B cell (primary cell): ENCODE results near the gene CECR2. TPM values are rescaled to one million over a fixed set of nuclear protein-coding genes. Genes with fewer than 3 reads are reported as not detected.

Experiments used
- ATAC-seq: fragments of 200-7000 bp; cut with Tn5 transposase; one replicate; pipeline ENCODE4 v1.10.0; 2021; ENCODE audit warnings: low read depth, mild to moderate bottlenecking, moderate number of reproducible peaks, moderate library complexity
- CTCF ChIA-PET: fragments of 350-600 bp; sonication (Branson Sonifier 250); formaldehyde crosslinking; loops from one replicate; lab custom pipeline; 2021; ENCODE audit warnings: antibody characterized with exemption, inconsistent platforms; lab: Charles Lee
- POLR2A ChIA-PET: fragments of 350-600 bp; sonication (Branson Sonifier 250); formaldehyde crosslinking; loops from one replicate; lab custom pipeline; 2021; ENCODE audit warnings: antibody characterized with exemption; lab: Charles Lee
- DNase-seq: peaks from one replicate; pipeline ENCODE4 v3.0.0; 2013
- H2AFZ ChIP-seq: 2 replicates; pipeline ENCODE4 v1.6.1; 2012; ENCODE audit warnings: mild to moderate bottlenecking, low read depth, low read length; ENCODE audit not compliant: insufficient read depth, poor library complexity, severe bottlenecking
- H3K27ac ChIP-seq, 2 donors: 1 replicate in 1 of 2; 2 replicates in 1 of 2; pipeline ENCODE4 v1.5.1; 2012 to 2013; ENCODE audit warnings: low read length in 2 of 2, mild to moderate bottlenecking in 2 of 2, moderate library complexity in 1 of 2
- H3K27me3 ChIP-seq, 4 experiments: fragments of 200-600 bp in 1 of 4; sonication (generic) in 1 of 4; replicated peaks in 1 of 4; 1 replicate in 2 of 4; 2 replicates in 2 of 4; pipeline versions ENCODE4 v1.6.1 to v1.7.0; 2013 to 2016; ENCODE audit warnings: low read length in 3 of 4, mild to moderate bottlenecking in 2 of 4, mixed read lengths in 1 of 4, moderate library complexity in 1 of 4; ENCODE audit not compliant: insufficient read depth in 4 of 4, control insufficient read depth in 3 of 4; ENCODE audit errors: control extremely low read depth in 1 of 4
- H3K36me3 ChIP-seq, 2 experiments: replicated peaks in 1 of 2; 1 replicate in 1 of 2; 2 replicates in 1 of 2; pipeline versions ENCODE4 v1.6.1 to v1.7.1; 2013; ENCODE audit warnings: low read length in 1 of 2; ENCODE audit not compliant: insufficient read depth in 2 of 2, control insufficient read depth in 1 of 2; ENCODE audit errors: control extremely low read depth in 1 of 2, extremely low read depth in 1 of 2
- H3K4me1 ChIP-seq, 2 donors: fragments of 200-600 bp in 1 of 2; sonication (generic) in 1 of 2; 1 replicate in 1 of 2; 2 replicates in 1 of 2; pipeline versions ENCODE4 v1.5.1 to v1.6.1; 2013 to 2017; ENCODE audit warnings: low read length in 2 of 2; ENCODE audit not compliant: control insufficient read depth in 2 of 2, insufficient read depth in 2 of 2
- H3K4me2 ChIP-seq: replicated peaks from 2 replicates; pipeline ENCODE3; 2012; ENCODE audit warnings: mild to moderate bottlenecking, low read depth, low read length; ENCODE audit not compliant: poor library complexity, severe bottlenecking
- H3K4me3 ChIP-seq, 5 experiments: fragments of 200-600 bp in 1 of 5; sonication (generic) in 1 of 5; 1 replicate in 3 of 5; 2 replicates in 2 of 5; pipeline versions ENCODE4 v1.5.1 to v1.7.0; 2011 to 2016; ENCODE audit warnings: low read length in 4 of 5, mild to moderate bottlenecking in 4 of 5, low read depth in 2 of 5, control low read depth in 1 of 5, moderate library complexity in 1 of 5; ENCODE audit not compliant: insufficient read depth in 1 of 5; ENCODE audit errors: control extremely low read depth in 1 of 5, extremely low read depth in 1 of 5
- H3K79me2 ChIP-seq: fragments of 200-600 bp; sonication (generic); one replicate; pipeline ENCODE4 v1.6.0; 2016; ENCODE audit warnings: low read length; ENCODE audit not compliant: control insufficient read depth, insufficient read depth
- H3K9ac ChIP-seq: fragments of 200-600 bp; sonication (generic); 2 replicates; pipeline ENCODE4 v1.6.1; 2017; ENCODE audit warnings: mild to moderate bottlenecking, low read length, moderate library complexity
- H3K9me3 ChIP-seq, 3 donors: one replicate each; pipeline versions ENCODE4 v1.6.1 to v1.7.1; 2013; ENCODE audit warnings: low read length in 2 of 3; ENCODE audit not compliant: control insufficient read depth in 2 of 3, insufficient read depth in 1 of 3; ENCODE audit errors: control extremely low read depth in 1 of 3
- H4K20me1 ChIP-seq: 2 replicates; pipeline ENCODE4 v1.6.0; 2012; ENCODE audit warnings: mild to moderate bottlenecking, low read length; ENCODE audit not compliant: insufficient read depth, control insufficient read depth, poor library complexity, severe bottlenecking
- H3K27ac Mint-ChIP-seq: one replicate; pipeline ENCODE4 v1.8.0; 2021; ENCODE audit warnings: mixed read lengths
- H3K27me3 Mint-ChIP-seq: one replicate; pipeline ENCODE4 v1.8.0; 2021; ENCODE audit warnings: mixed read lengths
- H3K4me1 Mint-ChIP-seq: one replicate; pipeline ENCODE4 v1.8.0; 2021; ENCODE audit warnings: mixed read lengths
- H3K4me3 Mint-ChIP-seq: one replicate; pipeline ENCODE4 v1.8.0; 2021; ENCODE audit warnings: mixed read lengths
- H3K9me3 Mint-ChIP-seq: one replicate; pipeline ENCODE4 v1.8.0; 2022; ENCODE audit warnings: mixed read lengths; ENCODE audit not compliant: insufficient read depth
- CTCF ChIP-seq: fragments of 200-600 bp; IDR thresholded peaks from one replicate; pipeline ENCODE4 v1.8.0; 2022; ENCODE audit warnings: antibody characterized with exemption, mild to moderate bottlenecking
- EZH2 ChIP-seq: IDR thresholded peaks from 2 replicates; pipeline ENCODE4 v1.6.1; 2012; ENCODE audit warnings: borderline replicate concordance, low read depth, mild to moderate bottlenecking, moderate library complexity, low read length; ENCODE audit not compliant: insufficient read depth, poor library complexity, severe bottlenecking
- WGBS: methylation state at CpG from one replicate; pipeline ENCODE4 v1.1.5; 2013; ENCODE audit warnings: missing lambda C conversion rate; ENCODE audit not compliant: insufficient coverage; 5-methylcytosine and 5-hydroxymethylcytosine counted together
- intact Hi-C: fragments of 100-400 bp; cut with micrococcal nuclease; formaldehyde crosslinking; loops from one replicate; pipeline ENCODE4 v1.10.0; 2022
- polyA plus RNA-seq: library from polyadenylated mRNA; depleted of rRNA; stranded (reverse); fragments of >200 nt; gene quantifications from 2 replicates; pipeline ENCODE4 v1.2.3, GENCODE V29; 2012
- total RNA-seq, 2 donors: library from RNA; stranded (reverse); fragments of 120-200 nt in 1 of 2; gene quantifications; 1 replicate in 1 of 2; 2 replicates in 1 of 2; pipeline versions ENCODE4 v1.2.3 to v1.2.4, GENCODE V29; 2013 to 2022

Gene CECR2
- total and polyA plus RNA-seq, 2 donors (not counting 1 experiment from before 2014, with no cell fraction given): 0.13 to 6.6 TPM

GRCh38 chr22:17479135-17479534 is 109.9 kb downstream of the CECR2 start:
- Mint-ChIP-seq H3K27ac (no peak overlapping the region), H3K4me3 (no peak overlapping the region), H3K4me1 (peaks cover 6% of the 10 kb centered on the region), H3K27me3 (peaks cover 33% of the 10 kb centered on the region), H3K9me3 (no peaks in the 10 kb centered on the region)
- intact Hi-C loops: no loop called here
- Histone ChIP-seq H3K4me3 (no peak overlapping the region), H3K79me2 (no peaks in the 10 kb centered on the region), H3K36me3 (no peaks in the 10 kb centered on the region), H2AFZ (no peak overlapping the region), H3K27me3 (no peaks in the 10 kb centered on the region), H3K9ac (no peak overlapping the region), H3K4me2 (no peak overlapping the region), H4K20me1 (no peaks in the 10 kb centered on the region), H3K9me3 (no peaks in the 10 kb centered on the region), H3K4me1 (peaks cover 4 to 6% of the 10 kb centered on the region in 2 donors), H3K27ac (no peak overlapping the region)
- no peak for ATAC-seq
- TF ChIP-seq CTCF (no peak), EZH2 (no peak)
- CTCF ChIA-PET: no interaction called here
- WGBS: no CpG with 5 or more reads among the region's 2 CpGs
- no peak for DNase-seq
- POLR2A ChIA-PET: no interaction called here

- H3K9ac ChIP-seq: no peak overlapping the region
- POLR2A ChIA-PET: interaction anchor here (0.7 kb wide), 1 partner anchor 29 kb away, joined by 10 read pairs; no protein-coding TSS in a partner anchor
Observed at GRCh38 chr22:17481424-17481823, 112.2 kb downstream of the CECR2 start.

More at GRCh38 chr22:17481424-17481823, 112.2 kb downstream of the CECR2 start:
- intact Hi-C loops: no loop called here
- no peak for DNase-seq
- H2AFZ ChIP-seq: no peak overlapping the region
- H3K9me3 ChIP-seq: no peaks in the 10 kb centered on the region
- no peak overlapping the region for H3K4me2 ChIP-seq
- no peaks in the 10 kb centered on the region for H3K36me3 ChIP-seq
- H3K4me3 ChIP-seq: no peak overlapping the region
- no peak overlapping the region for H3K27ac ChIP-seq
- H3K27me3 Mint-ChIP-seq: peaks cover 19% of the 10 kb centered on the region
- 20% methylated on average over 1 of the region's 5 CpGs for WGBS
- no peak overlapping the region for H3K4me3 Mint-ChIP-seq
- no peaks in the 10 kb centered on the region for H3K27me3 ChIP-seq
- CTCF ChIA-PET: no interaction called here
- H3K4me1 ChIP-seq: peaks cover 5 to 7% of the 10 kb centered on the region in 2 donors
- ATAC-seq: no peak
- H3K4me1 Mint-ChIP-seq: peaks cover 8% of the 10 kb centered on the region
- TF ChIP-seq CTCF (no peak), EZH2 (no peak)
- H3K9me3 Mint-ChIP-seq: no peaks in the 10 kb centered on the region
- H3K79me2 ChIP-seq: no peaks in the 10 kb centered on the region
- H4K20me1 ChIP-seq: no peaks in the 10 kb centered on the region
- H3K27ac Mint-ChIP-seq: no peak overlapping the region
